ENCODE measurements around the gene AFAP1L1. TPM values are rescaled to one million over a fixed set of nuclear protein-coding genes. Genes with fewer than 3 reads are reported as not detected.

Gene AFAP1L1
- total and polyA plus RNA-seq, 9 of the 15 experiments (the other 6 are each of a cell fraction or from before 2014, with no cell fraction given) = 0.01 to 0.12 (median 0.03) TPM; not detected in 4

GRCh38 chr5:149353911-149354310, 82.3 kb downstream of the AFAP1L1 start:
- ChIA-PET POLR2A (interaction anchor here (1.0 to 8.3 kb wide), 6 partner anchors 8 to 33 kb away, joined by 3 to 87 read pairs (median 4); partner anchors contain the start of gene GRPEL2), CTCF (ENCODE audit: low intra/inter-chr PET ratio) (no interaction called here)
- no TSS peak for BruUV-seq (replicated peaks)
- DNase-seq (ENCODE audit: extremely low read depth in 1 of 4, low spot score in 3 of 4) (no peak), FAIRE-seq (no peak), ATAC-seq (no peak)
- H3K9ac ChIP-seq (ENCODE audit: insufficient read depth in 1 of 2, low read depth in 2 of 2, low read length in 2 of 2) = no peak overlapping the region
- no peak overlapping the region for H3K27ac ChIP-seq (ENCODE audit: extremely low read depth, low read depth, low read length)
- H3K4me3 ChIP-seq = no peak overlapping the region
- intact Hi-C loops (cut with micrococcal nuclease) (no loop called here), in situ Hi-C loops (cut with MboI) (no loop called here)
- H3K9me3 ChIP-seq (replicated peaks; ENCODE audit: control insufficient read depth, insufficient read depth, low read depth, low read length) = no peaks in the 10 kb centered on the region
- H3K9me1 ChIP-seq (ENCODE audit: control insufficient read depth, insufficient read depth, low read length) = no peaks in the 10 kb centered on the region
- H3K4me1 ChIP-seq (replicated peaks in 1 of 2; ENCODE audit: control insufficient read depth in 2 of 2, insufficient read depth in 2 of 2, low read length in 2 of 2) = peaks cover 5 to 13% of the 10 kb centered on the region in 2 experiments; a peak in 4 of 5 replicates
- H3K36me3 ChIP-seq (ENCODE audit: control insufficient read depth, insufficient read depth, low read length) = peaks cover 70% of the 10 kb centered on the region
- H3K27me3 ChIP-seq (ENCODE audit: control insufficient read depth in 2 of 2, insufficient read depth in 2 of 2, low read length in 2 of 2) = no peaks in the 10 kb centered on the region
- no peak overlapping the region for H3K4me2 ChIP-seq (ENCODE audit: insufficient read depth, low read length)
- 63% methylated on average over 2 of the region's 2 CpGs for WGBS (ENCODE audit: insufficient coverage, low coverage, missing lambda C conversion rate)
- no peaks in the 10 kb centered on the region for H4K20me1 ChIP-seq (replicated peaks; ENCODE audit: control insufficient read depth, insufficient read depth, low read length)
- H3K79me2 ChIP-seq (ENCODE audit: control insufficient read depth, insufficient read depth, low read length) = peaks cover 39% of the 10 kb centered on the region
- H2AFZ ChIP-seq (ENCODE audit: low read depth, low read length) = no peak overlapping the region
- TF ChIP-seq CC2D1A (IDR thresholded peaks at IDR 0.05) (no peak), PPARD (CRISPR knock-in tag; IDR thresholded peaks at IDR 0.05) (no peak), TARDBP (IDR thresholded peaks at IDR 0.05) (no peak), ZNF124 (CRISPR knock-in tag; IDR thresholded peaks at IDR 0.05) (no peak), RBM39 (optimal IDR thresholded peaks at IDR 0.05; ENCODE audit: low read depth, low read length) (no peak), ZBTB34 (CRISPR knock-in tag; IDR thresholded peaks at IDR 0.05) (no peak), HDAC8 (tag; IDR thresholded peaks at IDR 0.05) (no peak), CBX1 (IDR thresholded peaks at IDR 0.05; ENCODE audit: low read depth) (no peak), SREBF2 (CRISPR knock-in tag; IDR thresholded peaks at IDR 0.05) (no peak), MLX (CRISPR knock-in tag; conservative IDR thresholded peaks at IDR 0.05) (no peak), MED1 (CRISPR knock-in tag; IDR thresholded peaks at IDR 0.05; ENCODE audit: borderline replicate concordance) (no peak), MCM2 (IDR thresholded peaks at IDR 0.05; ENCODE audit: low read depth) (no peak), ZBTB9 (CRISPR knock-in tag; IDR thresholded peaks at IDR 0.05) (no peak), DNMT1 (IDR thresholded peaks at IDR 0.05) (no peak), CBX2 (IDR thresholded peaks at IDR 0.05; ENCODE audit: insufficient read depth, low read length, poor library complexity, severe bottlenecking) (no peak), CEBPZ (IDR thresholded peaks at IDR 0.05; ENCODE audit: borderline replicate concordance, low read depth, low read length) (no peak), ZNF263 (CRISPR knock-in tag; IDR thresholded peaks at IDR 0.05; ENCODE audit: borderline replicate concordance) (no peak), RBM17 (IDR thresholded peaks at IDR 0.05; ENCODE audit: borderline replicate concordance, low read depth, low read length) (no peak)

Data from K562 (cell line).